NAMALWA (cell line): ENCODE results near the gene LILRB3.
A peak's percentile ranks its signal among the peaks of the same experiment; 100 is the strongest.
"Not testable (repeated sequence)": the region's sequence is repeated elsewhere in the genome, so short reads cannot be mapped to it uniquely, and the experiment has no call there.

Source experiments
- DNase-seq: peaks from one replicate; pipeline ENCODE4 v3.0.0-alpha.2; 2015; ENCODE audit warnings: low spot score

Gene LILRB3

GRCh38 chr19:54209811-54210494 is 12.9 kb downstream of the LILRB3 start:
- peak; percentile 57 for DNase-seq

GRCh38 chr19:54209058-54209810 is 13.6 kb downstream of the LILRB3 start:
- DNase-seq = peak; percentile 55

GRCh38 chr19:54208784-54209057 is 14.1 kb downstream of the LILRB3 start:
- DNase-seq = peak; percentile 60

GRCh38 chr19:54207983-54208783 is 14.6 kb downstream of the LILRB3 start:
- DNase-seq = peak; percentile 69

- DNase-seq = peak; percentile 44
Observed at GRCh38 chr19:54207676-54207982, 15.2 kb downstream of the LILRB3 start.

- not testable (repeated sequence) for DNase-seq
Observed at GRCh38 chr19:54207193-54207592, 15.6 kb downstream of the LILRB3 start.

GRCh38 chr19:54206831-54207177 is 16.0 kb downstream of the LILRB3 start:
- DNase-seq = peak; percentile 46

- no peak for DNase-seq
Observed at GRCh38 chr19:54206030-54206830, 16.6 kb downstream of the LILRB3 start.

- DNase-seq = no peak
Observed at GRCh38 chr19:54204767-54205468, 17.9 kb downstream of the LILRB3 start.

- no peak for DNase-seq
Observed at GRCh38 chr19:54203151-54203611, 19.6 kb downstream of the LILRB3 start.

- DNase-seq = peak; percentile 46
Observed at GRCh38 chr19:54201980-54202379, 20.8 kb downstream of the LILRB3 start.

GRCh38 chr19:54201172-54201701 is 21.6 kb downstream of the LILRB3 start:
- DNase-seq = no peak

- DNase-seq = no peak
Observed at GRCh38 chr19:54199401-54199800, 23.4 kb downstream of the LILRB3 start.

GRCh38 chr19:54197121-54197520 is 25.7 kb downstream of the LILRB3 start:
- DNase-seq = no peak

- DNase-seq = no peak
Observed at GRCh38 chr19:54196536-54196935, 26.3 kb downstream of the LILRB3 start.

GRCh38 chr19:54194463-54194862 is 28.3 kb downstream of the LILRB3 start:
- DNase-seq = not testable (repeated sequence)

GRCh38 chr19:54193011-54193410 is 29.8 kb downstream of the LILRB3 start:
- DNase-seq = no peak

- DNase-seq = no peak
Observed at GRCh38 chr19:54191811-54192453, 30.9 kb downstream of the LILRB3 start.

GRCh38 chr19:54191011-54191810 is 31.6 kb downstream of the LILRB3 start, which contains the start of gene TSEN34:
Gene TSEN34, plus strand, starts transcription at chr19:54191308. Its CDS starts 57 bp downstream, at chr19:54191365.
- peak; percentile 93 for DNase-seq

- DNase-seq = peak; percentile 99
Observed at GRCh38 chr19:54190503-54191010, 32.2 kb downstream of the LILRB3 start.
